Renal cortical epithelial cell (primary cell): ENCODE data around the gene ATP9A. TPM values are rescaled to one million over a fixed set of nuclear protein-coding genes. Genes with fewer than 3 reads are reported as not detected.
A peak's percentile ranks its signal among the peaks of the same experiment; 100 is the strongest.
"Not testable (repeated sequence)": the region's sequence is repeated elsewhere in the genome, so short reads cannot be mapped to it uniquely, and the experiment has no call there.

ENCODE experiments used
- DNase-seq: peaks from one replicate; pipeline ENCODE4 v3.0.0-alpha.2; 2011; ENCODE audit warnings: low read depth
- total RNA-seq: library from RNA; depleted of rRNA; stranded (reverse); fragments of >200 nt; gene quantifications from 2 replicates; pipeline ENCODE4 v1.2.3, GENCODE V29; 2014

The ATP9A gene
- total RNA-seq, 1 donor from 2014 or later: 60.6 TPM

DNA sequence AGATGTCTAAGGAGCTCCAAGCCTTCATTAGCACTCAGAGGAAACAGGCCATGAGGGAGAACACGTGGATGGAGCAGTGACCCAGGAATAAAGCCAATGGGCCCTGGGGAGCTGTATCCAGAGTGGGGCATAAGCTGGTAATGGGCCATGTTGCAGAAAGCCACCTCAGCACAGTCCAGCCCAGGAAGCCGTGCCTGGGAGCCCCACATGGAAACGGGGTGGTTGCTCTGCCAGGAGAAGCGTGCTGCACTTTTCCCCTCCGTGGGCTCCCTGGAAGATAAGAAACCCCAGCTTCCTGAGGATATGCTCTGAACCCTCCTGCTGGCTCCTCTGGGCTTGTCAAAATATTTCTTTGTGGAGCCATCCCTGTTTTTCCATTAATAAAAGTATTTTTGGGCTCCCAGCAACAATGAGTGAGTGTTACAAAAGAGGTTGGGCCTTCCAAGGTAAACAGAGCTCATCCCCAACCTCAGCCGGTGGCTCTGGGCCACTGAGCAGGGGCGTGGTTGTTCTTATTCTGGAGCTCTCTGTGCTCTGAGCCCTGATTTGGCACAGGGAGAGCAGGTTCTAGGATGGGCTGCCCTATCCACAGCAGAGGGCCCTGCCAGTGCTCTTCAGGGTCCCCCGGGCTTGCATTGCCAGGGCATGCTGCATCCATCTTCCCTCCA lies 194.5 kb downstream of the ATP9A start:
- no peak for DNase-seq

DNA sequence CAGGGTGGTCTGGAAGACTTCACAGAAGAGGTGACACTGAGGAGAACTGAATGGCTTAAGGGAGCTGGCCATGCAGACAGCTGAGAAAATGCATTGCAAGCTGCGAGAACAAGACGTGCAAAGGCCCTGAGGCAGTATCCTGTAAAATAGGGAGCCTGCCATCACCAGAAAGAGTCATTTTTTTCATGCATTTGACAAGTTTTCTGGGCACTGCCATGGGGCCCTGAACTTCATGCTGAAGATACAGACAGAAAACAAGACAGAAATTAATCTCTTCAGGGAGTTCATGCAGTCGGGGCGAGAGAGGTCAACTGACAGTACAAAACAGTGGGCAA lies 196.8 kb downstream of the ATP9A start:
- DNase-seq: no peak

GRCh38 chr20:51570739-51571459 lies 197.3 kb downstream of the ATP9A start:
- no peak for DNase-seq

DNA sequence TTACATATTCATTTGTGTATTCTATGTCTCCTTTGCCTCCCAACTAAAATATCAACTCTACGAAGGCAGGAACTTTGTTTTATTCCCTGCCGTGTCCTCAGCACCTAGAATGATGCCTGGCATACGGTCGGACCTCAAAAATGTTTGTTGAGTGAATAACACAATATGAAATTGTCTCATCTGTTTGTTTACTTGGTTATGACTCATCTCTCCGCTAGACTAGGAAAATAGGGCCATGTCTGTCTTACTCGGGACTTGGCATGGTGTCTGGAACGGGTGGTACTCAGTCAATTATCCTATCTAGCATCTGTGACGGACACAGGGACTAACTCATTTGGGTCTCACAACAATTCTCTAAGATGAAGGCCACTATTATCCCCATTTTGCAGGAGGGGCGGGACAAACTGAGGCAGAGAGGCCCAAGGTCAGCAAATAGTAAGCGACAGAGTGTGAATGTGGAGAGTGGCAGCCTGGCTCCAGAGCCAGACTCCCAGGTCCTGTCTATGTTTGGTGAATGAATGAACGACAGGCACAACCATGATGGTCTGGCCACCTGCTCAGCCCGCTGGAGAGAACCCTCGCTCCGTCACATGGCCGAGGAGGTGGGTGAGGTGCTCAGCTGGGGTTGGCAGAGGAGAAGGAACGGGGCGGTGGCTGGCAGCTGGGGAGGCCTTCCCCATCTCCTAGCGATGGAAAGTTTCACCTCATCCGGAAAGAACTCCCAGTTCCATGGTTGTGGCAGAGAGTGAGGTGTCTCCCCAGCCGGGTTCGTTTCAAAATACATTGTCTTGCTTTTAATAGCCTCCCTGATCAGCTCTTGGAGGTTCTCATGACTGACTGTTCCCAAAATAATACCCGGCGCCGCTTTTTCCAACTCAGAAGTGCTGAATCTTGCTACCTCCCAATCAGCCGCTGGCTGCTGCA lies 198.1 kb downstream of the ATP9A start:
- DNase-seq: no peak

GRCh38 chr20:51568533-51568932 lies 199.7 kb downstream of the ATP9A start:
- not testable (repeated sequence) for DNase-seq

- no peak for DNase-seq
Observed at GRCh38 chr20:51567622-51568021, 200.6 kb downstream of the ATP9A start.

- no peak for DNase-seq
Observed at GRCh38 chr20:51566594-51566993, 201.6 kb downstream of the ATP9A start.

GRCh38 chr20:51565298-51566144 lies 202.7 kb downstream of the ATP9A start:
- DNase-seq: no peak

DNA sequence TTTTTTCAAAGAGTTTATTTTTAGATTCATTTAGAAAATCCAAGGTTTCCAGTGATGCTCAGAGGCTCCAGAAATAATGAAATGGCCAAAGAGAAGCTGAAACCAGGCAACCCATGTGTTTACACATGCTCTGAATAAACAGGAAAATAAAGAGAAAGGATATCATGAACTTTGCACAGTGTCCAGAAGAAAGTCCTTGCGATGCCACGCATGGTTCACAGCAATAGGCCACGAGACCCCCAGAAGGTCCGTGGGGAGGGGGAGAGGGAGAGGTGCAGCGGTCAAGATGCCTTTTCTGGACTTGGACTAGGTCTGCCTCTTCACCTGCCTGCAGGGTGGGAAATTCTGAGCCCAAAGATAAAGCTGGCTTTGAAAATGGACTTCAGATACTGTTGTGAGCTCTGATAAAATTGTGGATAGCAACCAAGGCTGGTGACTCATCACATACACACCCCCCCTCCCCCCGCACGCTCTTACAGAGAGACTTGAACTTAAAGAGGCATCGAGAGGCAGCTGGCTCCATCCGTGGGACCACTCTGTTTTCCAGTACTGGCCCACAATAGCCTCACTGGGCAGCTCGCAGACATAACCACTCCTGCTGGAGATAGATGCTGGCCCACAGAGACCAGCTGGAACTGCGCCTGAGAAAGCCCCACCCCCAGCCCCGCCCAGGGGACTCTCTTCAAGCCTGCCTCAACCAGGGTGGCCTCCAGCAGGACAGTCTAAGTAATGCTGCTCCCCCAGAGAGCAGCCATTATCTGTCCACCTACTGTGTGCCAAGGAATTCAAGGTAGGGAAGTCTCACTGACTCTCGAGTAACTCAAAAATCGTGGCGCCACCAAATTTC lies 204.5 kb downstream of the ATP9A start:
- DNase-seq: peak; percentile 60

GRCh38 chr20:51563174-51563485 lies 205.1 kb downstream of the ATP9A start:
- no peak for DNase-seq

DNA sequence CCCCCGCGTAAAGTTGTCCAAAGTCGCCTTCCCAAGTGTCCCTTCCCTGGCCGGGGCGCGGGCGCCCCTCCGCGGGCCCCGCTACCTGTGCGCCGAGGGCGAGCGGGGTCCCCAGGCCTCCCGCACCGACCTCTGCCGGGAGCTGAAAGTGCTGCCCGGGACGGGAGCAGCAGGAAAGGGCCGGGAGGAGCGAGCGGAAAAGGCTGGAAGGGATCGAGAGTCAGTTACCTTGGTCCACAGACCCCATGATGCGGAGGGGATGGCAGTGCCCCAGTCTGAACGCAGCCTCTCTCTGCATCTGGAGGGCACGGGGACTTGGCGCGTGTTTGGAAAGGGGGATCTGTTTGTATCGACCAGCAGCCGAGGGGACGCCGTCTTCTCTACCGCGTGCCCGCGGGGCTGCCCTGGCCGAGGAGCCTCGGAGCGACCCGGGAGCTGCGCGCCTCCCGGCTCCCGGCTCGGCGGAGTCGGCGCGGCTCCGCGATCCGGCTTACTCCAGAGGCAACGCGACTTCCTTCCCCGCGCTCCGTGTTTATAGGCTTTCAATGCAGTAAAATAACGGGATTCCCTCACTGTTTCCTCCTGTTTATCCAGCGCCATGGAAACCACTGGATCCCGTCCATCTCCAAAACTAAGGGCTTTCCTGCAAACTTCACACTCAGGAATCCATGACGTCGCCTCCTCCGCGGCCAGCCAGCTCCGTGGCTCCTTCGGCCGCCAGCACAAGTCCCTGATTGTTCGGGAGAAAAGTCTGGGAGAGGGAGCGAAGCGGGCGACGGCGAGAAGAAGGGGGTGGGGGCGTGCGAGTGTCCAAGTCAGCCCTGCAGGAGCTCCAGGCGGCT lies 205.6 kb downstream of the ATP9A start:
- DNase-seq: peak; percentile 82

- no peak for DNase-seq
Observed at GRCh38 chr20:51562027-51562331, 206.2 kb downstream of the ATP9A start.

DNA sequence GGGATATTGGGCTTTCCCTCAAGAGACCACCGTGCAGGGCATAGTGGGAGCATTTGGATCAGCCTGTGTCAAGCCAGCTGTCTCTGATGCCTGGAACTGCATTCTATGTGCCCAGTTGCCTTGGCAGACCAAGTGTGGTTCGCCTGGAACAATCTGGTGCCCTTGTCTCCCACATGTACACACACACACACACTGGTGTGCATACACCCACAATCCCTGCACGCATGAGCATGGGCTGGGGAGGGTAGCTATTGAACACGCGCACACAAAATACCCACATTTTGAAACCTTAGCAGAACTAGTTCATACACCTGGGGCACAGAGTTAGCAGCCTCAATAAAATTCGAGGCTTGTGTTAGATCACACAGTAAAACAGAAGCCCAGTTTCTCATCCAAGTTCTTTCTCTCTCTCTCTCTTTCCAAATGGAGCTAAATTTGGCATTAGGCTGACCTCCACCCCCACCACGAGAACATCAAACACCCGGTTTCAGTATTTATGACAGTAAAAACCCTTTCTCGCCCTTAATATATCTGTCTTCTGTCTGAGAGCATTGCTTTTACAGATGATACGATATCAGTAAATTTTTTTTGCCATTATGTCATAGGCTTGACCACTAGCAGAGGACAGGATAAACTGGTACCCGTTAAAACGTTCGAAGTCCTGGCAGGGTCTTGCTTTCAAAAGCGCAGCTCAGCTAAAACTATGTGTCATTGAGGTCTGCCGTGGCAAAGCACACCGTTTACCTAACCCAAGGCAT lies 207.5 kb downstream of the ATP9A start:
- no peak for DNase-seq

- DNase-seq: no peak
Observed at GRCh38 chr20:51560042-51560441, 208.1 kb downstream of the ATP9A start.

DNA sequence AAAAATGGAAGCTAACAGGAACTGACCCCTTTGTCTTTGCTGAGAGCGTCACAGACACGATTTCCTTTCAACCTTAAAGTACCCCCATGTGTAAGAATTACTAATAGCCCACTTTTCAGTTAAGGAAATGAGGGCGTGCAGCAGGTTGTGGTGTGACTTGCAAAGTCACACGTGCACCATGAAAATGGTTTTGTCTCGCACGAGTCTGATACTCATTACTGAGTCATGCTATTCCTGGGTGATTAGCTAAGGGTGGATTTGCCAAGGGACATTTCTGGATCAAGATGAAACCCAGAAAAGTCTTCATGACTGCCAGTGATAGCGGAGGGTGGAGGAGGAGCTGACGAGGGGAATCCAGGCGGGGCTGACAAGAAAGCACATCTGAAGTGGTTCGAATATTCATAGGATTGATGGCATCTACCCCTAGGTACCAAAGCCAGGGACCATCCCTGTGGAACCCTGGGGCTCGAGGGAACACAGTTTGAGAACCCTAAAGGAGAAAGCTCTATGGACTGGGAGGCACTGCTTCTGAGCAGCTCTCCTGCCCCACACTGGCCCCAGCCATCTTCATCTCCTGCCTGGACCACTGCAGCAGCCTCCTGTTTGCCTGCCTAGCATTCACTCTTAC lies 213.5 kb downstream of the ATP9A start:
- DNase-seq: no peak

DNA sequence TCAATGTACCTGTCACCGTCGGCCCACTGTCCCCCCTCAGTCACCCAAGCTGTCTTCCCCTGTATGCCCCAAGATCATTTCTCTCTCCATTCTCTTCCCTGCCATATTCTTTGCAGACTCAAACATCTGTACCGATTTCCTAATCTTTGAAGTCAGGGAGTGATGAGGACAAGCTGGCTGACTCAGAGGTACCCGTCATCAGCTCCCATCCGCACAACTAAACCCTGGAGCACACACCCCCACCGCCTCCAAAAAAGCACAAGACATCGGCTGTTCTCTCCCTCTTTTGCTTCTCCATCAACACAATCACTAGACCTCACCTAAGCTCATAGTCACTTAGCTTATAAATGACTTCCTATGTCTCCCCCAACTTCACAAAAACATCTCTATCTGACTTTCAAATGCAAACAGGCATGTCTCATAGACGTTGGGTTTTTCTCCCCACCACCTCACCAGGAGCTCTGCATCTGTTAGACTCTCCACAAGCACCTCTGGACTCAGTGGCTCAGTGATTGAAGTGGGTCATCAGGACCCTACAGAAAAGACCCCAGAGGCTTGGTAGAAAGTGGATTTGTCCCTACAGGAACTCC lies 214.2 kb downstream of the ATP9A start:
- no peak for DNase-seq

GRCh38 chr20:51551186-51551585 lies 217.0 kb downstream of the ATP9A start:
- no peak for DNase-seq

- DNase-seq: no peak
Observed at GRCh38 chr20:51549474-51549873, 218.7 kb downstream of the ATP9A start.

- DNase-seq: no peak
Observed at GRCh38 chr20:51547951-51548350, 220.2 kb downstream of the ATP9A start.
